Stimulated activated CD4-positive, alpha-beta T cell treated with anti-CD3 and anti-CD28 coated beads, Interleukin-4, amount 100 ng/mL, for 48 hours (primary cell): ENCODE data around the gene EEF2K.

Experiments
- DNase-seq, 2 donors: peaks; one replicate each; pipeline ENCODE4 v3.0.0-alpha.2; 2020; ENCODE audit warnings: low read depth in 2 of 2

The EEF2K gene

GRCh38 chr16:22252317-22252716 lies 46.2 kb downstream of the EEF2K start:
- no peak for DNase-seq

- DNase-seq: no peak
Measured at GRCh38 chr16:22253272-22253671, 47.2 kb downstream of the EEF2K start.

GRCh38 chr16:22255335-22255734 lies 49.3 kb downstream of the EEF2K start:
- DNase-seq: no peak

GRCh38 chr16:22257440-22257839 lies 51.4 kb downstream of the EEF2K start:
- DNase-seq: no peak

DNA sequence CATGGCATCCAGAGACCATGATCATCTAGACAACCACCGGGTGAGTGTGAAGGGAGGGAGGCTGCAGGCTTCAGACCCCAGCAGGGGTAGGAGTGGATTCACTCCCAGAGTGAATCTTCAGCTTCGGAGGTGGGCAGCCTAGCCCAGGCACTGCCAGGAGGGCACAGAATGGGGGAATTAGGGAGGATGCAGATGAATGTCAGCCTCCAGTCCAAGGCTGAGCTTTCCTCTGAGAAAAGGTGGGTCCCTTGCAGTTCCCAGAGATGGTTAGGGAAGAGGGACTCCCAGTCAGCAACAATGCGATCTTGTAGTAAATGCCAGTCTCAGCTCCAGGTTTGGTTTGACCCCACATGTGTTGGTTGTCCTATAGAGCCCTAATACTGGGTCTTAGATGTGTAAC lies 54.4 kb downstream of the EEF2K start:
- no peak for DNase-seq

DNA sequence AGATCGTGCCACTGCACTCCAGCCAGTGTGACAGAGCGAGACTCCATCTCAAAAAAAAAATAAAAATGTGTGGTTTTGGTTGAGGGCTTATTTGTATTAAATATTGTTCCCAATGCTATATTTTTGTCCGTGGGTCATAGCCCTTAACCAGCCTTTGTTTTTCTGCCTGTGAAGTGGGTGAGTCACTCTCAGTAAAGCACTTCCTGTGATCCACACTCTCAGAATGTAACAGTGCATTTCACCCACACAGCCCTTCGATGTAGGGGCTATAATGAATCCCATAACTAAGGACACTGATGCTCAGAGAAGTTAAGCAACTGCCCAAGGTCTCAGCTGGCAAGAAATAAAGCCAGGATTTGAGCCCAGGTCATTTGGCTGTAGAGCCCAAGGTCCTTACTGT lies 56.4 kb downstream of the EEF2K start:
- DNase-seq: no peak

DNA sequence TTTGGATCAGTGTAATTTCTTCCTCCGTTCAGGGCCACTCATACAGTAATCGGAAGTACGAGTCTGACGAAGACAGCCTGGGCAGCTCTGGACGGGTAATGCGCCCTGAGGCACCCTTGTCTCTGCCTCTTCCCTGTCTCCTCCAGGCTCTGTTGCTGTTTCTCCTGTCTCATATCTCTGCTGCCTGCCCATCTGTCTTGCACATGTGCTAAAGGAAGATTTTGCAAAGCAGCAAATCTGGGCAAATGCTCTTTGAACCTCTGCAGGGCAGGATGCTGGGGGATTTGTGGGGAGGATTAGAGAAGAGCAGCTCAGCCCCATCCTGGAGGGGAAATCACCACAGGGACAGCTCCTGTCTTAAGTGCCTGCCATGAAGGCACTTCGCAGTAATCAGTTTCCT lies 58.7 kb downstream of the EEF2K start:
- no peak for DNase-seq

GRCh38 chr16:22265351-22265750 lies 59.3 kb downstream of the EEF2K start:
- no peak for DNase-seq

GRCh38 chr16:22266546-22266945 lies 60.5 kb downstream of the EEF2K start:
- DNase-seq: no peak

- DNase-seq: no peak
Measured at GRCh38 chr16:22267764-22268163, 61.7 kb downstream of the EEF2K start.

DNA sequence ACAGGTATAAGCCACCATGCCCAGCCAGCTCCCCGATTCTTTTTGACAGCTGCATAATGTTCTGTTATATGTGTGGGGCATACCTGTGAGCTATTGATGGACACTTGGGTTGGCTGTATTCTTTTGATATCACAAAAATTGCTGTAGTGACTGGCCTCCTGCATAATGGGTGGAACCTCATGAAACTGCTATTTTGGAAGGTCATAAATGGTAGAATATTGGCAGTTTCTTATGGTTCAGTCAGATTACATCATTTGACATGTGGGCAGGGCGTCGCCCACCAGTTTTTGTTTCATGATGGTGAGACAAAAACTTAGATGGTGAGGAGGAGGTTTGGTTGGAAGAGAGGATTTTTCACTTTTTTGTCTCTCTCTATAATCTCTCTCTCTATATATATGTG lies 64.4 kb downstream of the EEF2K start:
- DNase-seq: no peak

DNA sequence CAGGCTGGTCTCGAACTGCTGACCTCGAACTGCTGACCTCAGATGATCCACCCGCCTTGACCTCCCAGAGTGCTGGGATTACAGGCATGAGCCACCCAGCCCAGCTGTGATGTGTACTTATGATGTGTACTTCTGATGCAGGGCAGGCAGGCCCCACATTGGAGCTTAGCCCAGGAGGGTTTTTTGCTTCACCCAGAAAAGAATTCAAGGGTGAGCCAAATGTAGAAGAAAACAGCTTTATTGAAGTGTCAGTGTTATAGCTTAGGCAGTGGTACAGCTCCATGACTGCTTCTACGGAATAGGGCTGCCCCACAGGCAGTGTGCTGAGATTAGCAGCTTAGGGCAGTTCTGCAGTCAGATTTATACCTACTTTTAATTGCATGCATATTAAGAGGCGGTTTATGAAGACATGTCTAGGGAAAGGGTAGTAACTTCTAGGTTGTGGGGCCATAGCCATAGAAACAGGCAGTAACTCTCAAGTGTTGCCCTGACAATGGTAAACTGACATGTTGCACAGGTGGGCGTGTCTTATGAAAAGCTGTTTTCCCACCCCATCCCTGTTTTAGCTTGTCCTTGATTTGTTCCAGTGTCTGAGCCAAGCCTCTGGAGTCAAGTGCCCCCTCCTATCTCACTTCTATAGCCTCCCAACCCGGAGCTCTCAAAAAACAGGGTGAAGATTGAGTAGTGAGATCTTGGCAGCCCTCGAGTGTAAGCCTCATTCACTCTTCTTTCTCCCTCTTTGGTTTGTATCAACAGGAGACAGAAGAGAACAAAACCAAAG lies 67.0 kb downstream of the EEF2K start:
- no peak for DNase-seq

DNA sequence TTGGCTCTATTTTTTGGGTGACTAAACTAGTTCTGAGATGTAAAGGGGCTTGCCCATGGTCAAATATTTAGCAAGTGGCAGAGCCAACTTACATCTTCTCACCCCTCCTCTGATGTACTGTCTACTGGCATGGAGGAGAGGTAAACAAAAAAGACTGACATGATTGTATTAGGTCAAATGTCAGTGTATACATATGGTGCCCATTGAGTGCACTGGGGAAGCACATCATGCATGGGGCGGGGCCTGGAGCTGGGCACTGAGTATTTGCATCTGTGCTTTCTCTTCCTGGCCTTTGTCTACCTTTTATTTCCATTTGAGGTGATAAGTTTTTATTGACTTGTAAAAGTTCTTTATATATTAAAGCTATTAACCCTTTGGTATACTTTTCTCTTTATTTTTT lies 68.8 kb downstream of the EEF2K start:
- DNase-seq: no peak

- DNase-seq: no peak
Measured at GRCh38 chr16:22278441-22279230, 72.6 kb downstream of the EEF2K start.

DNA sequence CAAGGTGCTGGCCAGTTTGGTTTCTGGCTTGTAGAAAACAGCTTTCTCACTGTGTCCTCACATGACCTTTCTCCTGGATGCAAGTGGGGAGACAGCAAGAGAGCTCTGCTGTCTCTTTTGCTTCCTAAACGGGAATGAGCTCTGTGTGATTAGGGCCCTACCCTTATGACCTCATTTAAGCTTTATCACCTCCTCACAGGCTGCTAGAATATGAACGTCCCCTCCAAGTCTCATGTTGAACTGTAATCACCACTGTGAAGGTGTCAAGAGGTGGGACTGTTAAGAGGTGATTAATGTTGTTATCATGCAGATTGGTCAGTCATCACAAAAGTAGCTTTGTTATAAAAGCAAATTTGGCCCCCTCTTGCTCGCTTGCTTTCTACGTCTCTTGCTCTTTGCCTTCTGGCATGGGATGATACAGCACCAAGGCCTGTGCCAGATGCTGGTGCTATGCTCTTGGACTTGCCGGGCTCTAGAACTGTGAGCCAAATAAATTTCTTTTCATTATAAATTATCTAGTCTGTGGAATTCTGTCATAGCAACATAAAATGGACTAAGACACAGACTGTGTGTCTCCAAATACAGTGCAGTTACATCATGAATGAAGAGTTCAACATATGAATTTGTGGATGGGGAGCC lies 76.3 kb downstream of the EEF2K start:
- no peak for DNase-seq

DNA sequence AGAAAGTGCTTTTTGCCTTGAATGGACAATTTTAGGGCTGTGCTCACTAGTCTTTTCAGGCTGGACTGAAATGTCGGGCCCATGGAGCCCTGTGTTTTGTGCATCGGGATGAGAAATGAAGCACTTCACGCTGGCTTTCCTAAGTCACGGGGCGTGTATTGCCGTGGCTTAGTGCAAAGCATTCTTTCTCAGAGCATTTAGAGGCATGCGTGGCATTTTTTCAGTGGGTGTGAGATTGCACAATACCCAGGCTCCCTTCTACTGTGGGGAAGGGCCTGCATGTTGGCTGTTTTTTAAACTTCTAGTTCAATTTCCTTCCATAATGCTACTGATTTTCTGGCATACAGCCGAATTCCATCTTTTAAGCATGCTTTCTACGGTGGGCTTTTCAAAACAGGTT lies 78.6 kb downstream of the EEF2K start:
- DNase-seq: no peak

DNA sequence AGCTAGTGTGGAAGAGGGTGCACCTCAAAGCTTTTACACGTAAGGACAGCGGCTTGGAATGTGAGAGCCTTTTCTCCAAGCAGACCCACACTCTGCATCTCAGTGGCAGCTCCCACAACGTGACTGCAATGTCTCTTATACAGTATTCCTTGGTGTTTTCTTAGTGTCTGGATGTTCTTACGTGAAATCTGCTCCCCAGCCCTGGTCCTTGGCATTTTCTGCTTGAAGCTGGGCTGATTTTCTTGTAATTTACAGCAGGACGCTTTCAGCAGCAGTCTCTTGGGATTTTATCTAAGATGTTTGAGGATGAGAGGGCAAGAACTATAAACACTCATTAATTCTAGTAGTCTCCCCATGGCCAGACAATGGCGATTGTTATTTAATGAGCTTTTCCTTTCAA lies 79.0 kb downstream of the EEF2K start:
- DNase-seq: no peak

DNA sequence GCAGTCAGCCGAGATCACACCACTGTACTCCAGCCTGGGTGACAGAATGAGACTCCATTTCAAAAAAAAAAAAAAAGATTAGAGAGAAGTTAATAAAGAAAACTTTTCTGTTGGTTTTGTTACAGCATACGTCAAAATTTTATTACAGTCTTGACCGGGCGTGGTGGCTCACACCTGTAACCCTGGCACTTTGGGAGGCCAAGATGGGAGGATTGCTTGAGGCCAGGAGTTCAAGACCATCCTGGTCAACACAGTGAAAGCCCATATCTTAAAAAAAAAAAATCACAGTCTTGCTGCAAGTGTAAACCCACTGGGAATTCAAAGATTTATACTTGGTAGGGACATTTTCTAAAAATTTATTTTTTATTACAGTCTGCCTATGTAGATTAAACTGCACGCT lies 84.9 kb downstream of the EEF2K start:
- DNase-seq: no peak

GRCh38 chr16:22291860-22292318 lies 85.8 kb downstream of the EEF2K start:
- DNase-seq: no peak

GRCh38 chr16:22292320-22292719 lies 86.2 kb downstream of the EEF2K start:
- DNase-seq: no peak

DNA sequence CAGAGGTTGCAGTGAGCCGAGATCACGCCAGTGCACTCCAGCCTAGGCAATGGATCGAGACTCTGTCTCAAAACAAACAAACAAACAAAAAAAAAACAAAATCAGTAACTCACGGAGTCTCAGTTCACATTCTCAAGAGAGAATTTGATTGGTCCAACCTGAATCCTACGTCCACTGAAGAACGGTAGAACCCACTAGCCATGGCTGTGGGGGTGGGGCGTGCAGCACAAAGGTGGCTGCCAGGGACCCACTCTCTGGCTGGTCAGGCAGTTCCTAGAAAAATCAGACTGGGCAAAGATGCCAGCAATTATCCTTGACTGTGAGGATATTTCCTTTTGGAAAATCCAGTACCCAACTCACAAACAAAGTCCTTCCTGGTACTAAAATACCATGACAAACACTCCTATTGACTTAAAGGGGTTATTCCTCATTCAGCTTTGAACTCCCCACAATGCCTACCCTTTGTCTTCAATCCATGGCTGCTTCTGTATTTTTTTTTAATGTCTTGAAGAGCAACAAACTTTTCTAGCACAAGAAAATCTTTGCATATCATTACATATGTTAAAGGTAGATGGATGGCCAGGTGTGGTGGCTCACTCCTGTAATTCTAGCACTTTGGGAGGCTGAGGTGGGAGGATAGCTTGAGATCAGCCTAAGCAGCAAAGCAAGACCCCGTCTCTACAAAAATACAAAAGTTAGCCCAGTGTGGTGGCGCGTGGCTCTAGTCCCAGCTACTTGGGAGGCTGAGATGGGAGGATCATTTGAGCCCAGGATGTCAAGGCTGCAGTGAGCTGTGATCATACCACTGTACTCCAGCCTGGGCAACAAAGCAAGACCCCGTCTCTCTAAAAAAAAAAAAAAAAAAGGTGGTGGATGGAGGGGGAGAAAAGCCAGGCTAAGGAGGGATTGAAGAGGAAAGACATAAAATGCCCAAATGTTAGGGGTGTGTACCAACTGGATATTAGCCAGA lies 87.3 kb downstream of the EEF2K start:
- DNase-seq: no peak
